DMS 273 treated with DMSO at 0.1 percent for 48 hours (cell line): Measurements from ENCODE around the gene MMP20.

Experiments used
- DNase-seq: peaks from one replicate; lab custom pipeline; 2025; lab: John Stamatoyannopoulos, UW

The MMP20 gene

DNA sequence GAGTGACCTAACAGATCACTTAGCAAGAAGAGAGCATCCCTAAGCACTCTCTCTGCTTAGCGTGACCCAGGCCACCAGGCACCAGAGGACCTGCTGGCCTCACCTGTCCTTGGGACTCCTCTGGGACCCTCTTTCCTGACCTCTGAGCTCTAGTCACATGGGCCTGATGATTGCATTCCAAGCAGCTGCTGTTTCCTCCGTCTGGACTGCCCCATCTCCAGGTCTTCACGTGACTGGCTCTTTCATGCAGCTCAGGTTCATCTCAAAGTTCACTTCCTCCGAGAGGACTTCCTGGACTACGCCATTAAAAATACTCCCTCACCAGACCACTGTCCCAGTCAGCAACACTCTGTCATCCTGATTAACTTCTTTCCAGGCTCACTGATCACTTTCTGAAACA lies 2.9 kb downstream of the MMP20 start:
- DNase-seq: no peak

DNA sequence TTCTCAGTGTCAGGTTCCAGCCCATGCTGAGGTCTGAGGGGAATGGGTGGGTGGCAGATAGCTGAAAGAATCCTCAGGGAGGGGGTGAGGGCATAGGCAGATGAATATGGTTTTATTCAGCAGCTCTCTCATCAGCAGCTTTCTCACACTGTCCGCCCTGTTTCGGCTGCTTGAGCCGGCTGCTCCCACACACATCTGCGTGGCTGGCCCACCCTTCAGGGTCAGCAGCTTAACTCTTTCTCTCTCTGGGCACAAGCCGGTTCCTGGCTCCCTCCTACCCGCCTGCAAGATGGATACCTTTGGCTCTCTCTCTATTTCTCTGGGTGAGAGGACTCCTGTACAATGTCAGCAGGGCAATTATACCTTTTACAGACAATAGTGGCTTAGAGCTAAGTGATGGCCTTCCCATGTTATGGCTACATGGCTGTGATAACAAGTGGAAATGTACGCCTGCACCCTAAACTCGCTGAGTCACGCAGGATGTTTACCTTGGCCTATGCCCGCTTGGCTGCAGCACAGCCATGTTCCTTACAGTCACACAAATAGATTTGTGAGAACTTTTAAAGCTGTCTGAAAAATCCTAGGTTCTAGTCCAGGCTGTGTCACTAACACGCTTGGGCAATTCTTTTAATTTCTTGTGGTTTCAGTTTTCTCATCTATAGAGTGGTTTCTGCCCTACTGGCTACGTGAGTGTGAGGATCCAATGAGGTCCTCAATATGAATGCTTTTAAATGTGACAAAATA lies 4.1 kb downstream of the MMP20 start:
- DNase-seq: no peak

DNA sequence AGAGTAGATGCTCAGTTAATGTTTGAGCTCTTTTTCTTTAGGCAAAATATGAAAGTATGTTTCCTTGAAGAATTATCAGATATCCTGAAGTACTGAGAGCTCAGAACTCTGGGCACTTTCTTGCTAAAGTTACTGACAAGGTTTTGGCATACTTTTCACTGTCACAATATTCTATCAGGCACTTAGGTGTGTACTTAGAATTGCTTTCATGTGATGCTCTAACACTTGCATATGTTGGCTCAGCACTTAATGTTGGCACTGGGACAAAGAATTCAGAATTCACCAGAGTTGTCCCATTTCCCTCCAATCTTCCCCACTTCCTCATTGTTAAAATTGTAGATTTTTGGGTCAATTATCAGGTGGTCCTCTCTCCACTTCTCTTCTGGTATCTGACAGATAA lies 5.0 kb downstream of the MMP20 start:
- DNase-seq: no peak

GRCh38 chr11:102617466-102618008 lies 7.6 kb downstream of the MMP20 start:
- no peak for DNase-seq

GRCh38 chr11:102615894-102616432 lies 9.2 kb downstream of the MMP20 start:
- no peak for DNase-seq

GRCh38 chr11:102615077-102615893 lies 9.8 kb downstream of the MMP20 start:
- DNase-seq: no peak

DNA sequence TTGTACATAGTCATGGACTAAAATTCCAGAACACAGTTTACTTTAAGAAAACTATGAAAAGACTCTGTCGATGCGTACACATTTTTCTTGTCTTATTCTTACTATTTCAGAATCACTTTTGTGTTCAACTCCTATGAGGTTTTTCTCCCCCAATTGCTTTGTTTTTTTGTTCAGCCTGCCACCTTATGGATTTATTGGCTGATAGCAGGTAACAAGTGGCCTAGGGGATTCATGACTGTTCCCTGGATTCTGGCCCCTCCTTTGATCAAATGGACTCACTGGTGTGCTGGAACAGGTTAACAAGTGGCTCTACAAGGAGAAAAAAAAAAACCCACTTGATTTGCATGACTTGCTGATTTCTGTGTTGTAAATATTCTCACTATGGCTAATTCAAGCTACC lies 10.6 kb downstream of the MMP20 start:
- DNase-seq: no peak

- DNase-seq: no peak
Observed at GRCh38 chr11:102614031-102614430, 11.1 kb downstream of the MMP20 start.

DNA sequence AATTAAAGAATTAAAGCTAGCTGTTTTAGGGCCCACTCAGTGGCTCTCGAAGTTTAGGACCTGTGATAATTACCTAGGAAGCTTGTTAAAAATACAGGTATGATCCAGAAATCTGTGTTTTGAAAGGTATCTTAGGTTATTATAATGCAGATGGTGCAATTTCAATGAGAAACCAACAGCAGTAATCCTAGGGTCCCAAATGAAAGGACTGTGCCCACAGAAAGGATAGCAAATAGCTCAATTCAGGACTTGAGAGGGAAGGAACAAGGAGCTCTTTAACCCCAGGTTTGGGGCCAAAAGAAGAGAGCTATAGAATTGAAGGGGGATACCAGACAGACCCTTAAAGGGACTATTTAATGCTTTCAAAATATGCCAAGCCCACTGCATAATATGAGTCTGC lies 11.7 kb downstream of the MMP20 start:
- DNase-seq: no peak

DNA sequence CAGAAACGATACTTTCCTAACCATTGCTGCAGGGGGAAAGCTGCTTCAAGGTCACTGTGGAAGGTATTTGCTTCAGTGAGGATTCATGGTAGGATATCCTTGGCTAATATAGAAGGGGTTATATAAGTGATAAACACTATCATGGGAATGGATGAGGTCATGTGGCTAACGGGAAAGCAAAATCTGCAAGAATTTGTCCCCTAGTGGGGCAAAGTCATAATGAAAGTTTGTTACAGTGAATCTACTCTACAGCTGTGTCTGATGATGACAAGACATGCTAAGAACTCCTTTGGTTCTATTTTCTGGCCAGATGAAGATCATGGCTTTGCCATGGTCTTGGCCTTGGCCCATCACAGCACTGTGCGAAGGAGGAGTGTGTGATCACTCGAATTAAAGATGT lies 13.8 kb downstream of the MMP20 start:
- DNase-seq: no peak

DNA sequence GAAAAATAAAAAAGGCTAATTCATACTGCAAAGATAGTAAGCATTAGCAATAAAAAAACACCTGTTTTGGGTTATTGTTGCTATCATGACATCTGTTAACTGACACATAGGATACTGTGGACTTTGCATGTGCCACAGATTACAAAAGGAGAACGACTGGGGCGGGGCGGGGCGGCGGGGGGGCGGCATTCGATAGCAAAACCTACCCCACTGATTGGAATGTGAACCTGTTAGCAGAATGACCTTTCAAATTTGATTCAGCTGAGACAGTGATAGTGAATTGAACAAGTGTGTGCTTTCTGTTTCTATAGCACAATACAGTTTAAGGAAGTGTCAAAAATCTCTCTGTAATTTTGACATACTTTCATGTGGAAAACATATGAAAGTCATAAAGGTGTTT lies 14.9 kb downstream of the MMP20 start:
- no peak for DNase-seq

- no peak for DNase-seq
Observed at GRCh38 chr11:102608699-102609098, 16.4 kb downstream of the MMP20 start.

DNA sequence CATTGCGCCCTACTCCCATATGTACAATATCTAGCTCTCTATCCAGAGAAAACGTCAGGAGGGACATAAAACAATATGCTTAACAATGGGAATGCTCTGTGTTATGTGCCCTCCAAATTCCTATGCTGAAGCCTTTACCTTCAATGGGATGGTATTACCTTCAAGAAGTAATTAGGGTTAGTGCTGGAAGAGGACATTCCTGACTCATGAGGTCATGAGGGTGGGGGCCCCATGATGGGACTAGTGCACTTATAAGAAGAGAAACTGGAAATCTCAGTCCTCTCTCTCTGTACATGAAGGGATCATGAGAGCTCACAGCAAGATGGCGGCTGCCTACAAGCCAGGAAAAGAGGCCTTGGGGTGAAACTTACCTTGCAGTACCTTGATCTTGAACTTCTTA lies 20.3 kb downstream of the MMP20 start:
- no peak for DNase-seq

DNA sequence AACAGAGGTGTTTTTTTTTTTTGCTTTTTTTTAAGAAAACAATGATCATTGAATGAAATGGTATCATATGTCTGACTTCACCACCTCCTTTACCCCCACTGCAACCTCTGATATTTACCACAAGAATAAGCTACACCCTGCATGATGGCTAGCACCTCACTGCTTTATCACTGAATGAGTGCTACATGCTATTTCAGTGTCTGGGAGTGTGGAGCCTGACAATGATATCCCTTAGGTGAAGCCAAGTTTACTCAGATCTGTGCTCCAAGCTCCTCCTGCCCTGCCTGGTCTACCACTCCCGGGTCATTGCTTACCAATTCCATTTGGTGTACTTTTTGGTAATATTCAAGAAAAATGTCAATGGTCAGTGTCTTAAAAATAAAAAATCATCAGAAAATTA lies 21.1 kb downstream of the MMP20 start:
- DNase-seq: no peak

DNA sequence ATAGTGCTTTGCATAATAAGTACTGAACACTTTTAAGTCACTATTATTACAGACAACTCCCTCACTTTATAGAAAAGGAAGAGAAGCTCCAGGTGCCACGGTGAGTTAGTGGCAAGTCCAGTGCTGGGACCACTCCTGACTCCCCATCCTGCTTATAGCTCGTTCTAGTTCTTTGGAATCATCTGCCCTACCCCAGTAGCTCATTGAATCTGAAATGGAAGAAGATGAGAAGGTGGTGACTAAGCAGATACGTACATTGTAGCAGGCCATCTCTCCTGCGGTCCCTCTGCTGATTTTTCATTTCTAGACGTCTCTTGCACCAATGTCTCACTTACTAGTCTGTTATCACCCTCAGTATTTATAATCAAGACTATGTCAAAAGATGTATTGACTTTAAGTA lies 21.6 kb downstream of the MMP20 start:
- no peak for DNase-seq

GRCh38 chr11:102603091-102603490 lies 22.0 kb downstream of the MMP20 start:
- no peak for DNase-seq

DNA sequence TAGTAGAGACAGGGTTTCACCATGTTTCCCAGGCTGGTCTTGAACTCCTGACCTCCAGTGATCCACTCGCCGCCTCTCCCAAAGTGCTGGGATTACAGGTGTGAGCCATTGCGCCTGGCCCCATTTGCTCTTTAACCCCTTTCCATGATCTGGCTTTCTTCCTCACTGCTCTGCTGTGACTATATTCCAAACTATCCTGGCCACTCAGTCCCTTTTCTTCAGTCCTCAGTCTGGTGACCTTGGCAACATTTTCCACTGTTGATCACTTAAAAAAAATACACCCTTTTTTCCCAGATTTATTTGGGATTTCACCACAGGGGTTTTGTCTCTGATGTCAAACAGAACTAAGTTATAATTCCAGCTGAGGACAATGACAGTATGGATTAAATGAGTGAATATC lies 24.5 kb downstream of the MMP20 start:
- no peak for DNase-seq

DNA sequence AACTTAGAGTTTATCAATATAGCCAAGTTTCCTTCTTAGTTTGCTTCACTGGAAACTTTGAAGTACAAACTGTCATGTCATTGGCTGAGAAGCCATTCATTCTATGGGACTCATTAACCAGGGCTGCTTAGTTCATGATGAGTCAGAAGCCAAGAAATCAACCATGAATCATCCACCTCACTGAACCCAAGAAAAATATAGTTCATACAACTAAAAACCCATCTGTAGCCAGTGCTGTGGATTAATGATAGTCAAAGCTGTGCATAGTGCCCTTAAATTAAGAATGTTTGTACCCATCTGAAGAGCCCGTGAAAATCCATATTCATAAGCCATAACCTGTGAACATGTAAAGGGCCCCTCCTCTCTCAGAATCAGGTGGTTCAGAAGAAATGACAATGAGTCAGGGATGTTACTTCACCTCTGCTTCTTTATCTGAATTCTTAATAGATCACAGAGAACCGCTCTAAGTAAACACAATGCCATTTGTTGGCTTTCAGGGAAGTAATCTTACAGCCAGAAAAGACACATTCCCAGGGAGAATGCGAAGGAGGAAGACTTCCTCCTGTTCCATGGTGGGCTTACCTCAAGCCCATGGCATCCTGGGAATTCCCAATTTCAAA lies 25.4 kb downstream of the MMP20 start:
- DNase-seq: no peak

DNA sequence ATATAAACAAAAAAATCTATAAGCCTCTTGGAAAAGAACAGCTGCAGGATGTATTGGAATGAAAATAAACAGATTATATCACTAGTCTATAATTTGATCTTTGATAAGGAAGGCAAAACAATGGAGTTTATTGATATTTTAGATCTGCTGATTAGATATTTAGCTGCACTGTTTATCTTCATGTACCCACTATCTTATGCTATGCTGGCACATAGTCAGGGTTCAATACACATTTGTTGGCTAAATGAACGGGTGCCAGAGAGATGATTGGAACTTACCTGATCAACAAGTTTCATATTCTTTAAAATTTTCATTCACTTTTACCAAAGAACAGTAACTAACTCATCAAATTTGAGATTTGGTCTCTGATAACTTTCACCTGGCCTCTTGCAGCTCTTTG lies 26.9 kb downstream of the MMP20 start:
- DNase-seq: no peak

- DNase-seq: no peak
Observed at GRCh38 chr11:102596578-102596977, 28.6 kb downstream of the MMP20 start.

DNA sequence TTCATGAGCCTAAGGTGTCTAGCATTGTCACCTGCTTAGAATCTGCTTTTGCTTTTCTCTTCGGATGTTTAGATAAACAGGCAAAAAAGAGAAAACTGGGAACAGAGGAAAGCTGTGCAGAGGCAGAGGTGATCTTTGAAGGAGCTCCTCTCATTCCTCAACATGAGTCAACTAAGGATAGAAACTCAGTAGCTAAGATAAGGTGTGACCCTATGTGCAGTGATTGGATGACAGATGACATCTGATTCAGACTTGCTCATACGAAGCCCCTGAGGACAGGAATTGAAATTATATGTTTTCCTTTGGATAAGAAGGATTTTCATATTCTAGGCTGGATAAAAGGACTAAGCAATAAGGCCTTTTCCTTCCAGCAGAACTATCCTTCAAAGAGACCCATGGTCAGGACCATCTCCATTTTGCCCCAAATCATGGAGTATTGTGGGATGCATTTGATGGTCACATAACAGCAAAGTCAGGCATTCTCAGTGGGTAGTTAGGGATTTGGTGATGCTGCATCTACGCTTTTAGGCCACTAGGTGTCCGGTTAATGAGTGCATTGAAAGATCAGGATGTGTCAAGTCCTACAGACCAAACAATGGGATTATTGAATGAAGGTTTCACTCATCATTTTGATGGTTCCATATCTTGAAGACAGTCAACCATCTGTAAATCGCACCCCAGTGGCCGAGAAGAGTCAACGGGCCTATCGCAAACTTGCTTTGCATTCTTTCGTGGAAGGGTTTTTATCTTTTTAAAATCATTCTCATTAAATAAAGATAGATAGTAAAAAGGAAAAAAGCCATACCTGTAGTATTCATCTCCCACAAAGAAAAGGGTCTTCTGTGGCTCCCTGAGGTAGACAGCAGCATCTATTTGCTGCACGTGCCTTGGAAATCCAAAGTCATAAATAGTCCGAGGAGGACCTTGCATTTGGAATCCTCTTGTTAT lies 32.2 kb downstream of the MMP20 start:
- no peak for DNase-seq
